SH-SY5Y (cell line): Measurements from ENCODE around the gene CD99.

ENCODE experiments used
- GATA2 ChIP-seq: IDR thresholded peaks from 2 replicates; pipeline ENCODE4 v1.6.1; 2011; ENCODE audit warnings: mild to moderate bottlenecking, low read depth, low read length
- GATA3 ChIP-seq: IDR thresholded peaks from 2 replicates; pipeline ENCODE4 v1.6.1; 2011; ENCODE audit warnings: low read depth, mild to moderate bottlenecking, low read length, moderate library complexity

Gene CD99

GRCh38 chrX:2690856-2691542 is at the start of gene CD99:
Gene CD99 (plus strand): TSS chrX:2691295. CDS start chrX:2691361, 66 bp downstream.
- no peak for TF ChIP-seq GATA3
- no peak for TF ChIP-seq GATA2

GRCh38 chrX:2642146-2642545 is 48.9 kb upstream of the CD99 start:
- TF ChIP-seq GATA3 (no peak), GATA2 (no peak)

- TF ChIP-seq GATA2, result no peak
- TF ChIP-seq GATA3, result no peak
Measured at GRCh38 chrX:2642791-2643190, 48.3 kb upstream of the CD99 start.

GRCh38 chrX:2643880-2644279 is 47.2 kb upstream of the CD99 start:
- TF ChIP-seq GATA2 (no peak), GATA3 (no peak)

GRCh38 chrX:2645563-2645962 is 45.5 kb upstream of the CD99 start:
- no peak for TF ChIP-seq GATA3
- TF ChIP-seq GATA2, result no peak

GRCh38 chrX:2647627-2648026 is 43.5 kb upstream of the CD99 start:
- TF ChIP-seq GATA3, result no peak
- no peak for TF ChIP-seq GATA2

- TF ChIP-seq GATA3, result no peak
- TF ChIP-seq GATA2, result no peak
Measured at GRCh38 chrX:2650037-2650436, 41.1 kb upstream of the CD99 start.

GRCh38 chrX:2650865-2651264 is 40.2 kb upstream of the CD99 start:
- no peak for TF ChIP-seq GATA3
- TF ChIP-seq GATA2, result no peak

GRCh38 chrX:2652106-2652505 is 39.0 kb upstream of the CD99 start:
- no peak for TF ChIP-seq GATA2
- no peak for TF ChIP-seq GATA3

- TF ChIP-seq GATA3, result no peak
- no peak for TF ChIP-seq GATA2
Measured at GRCh38 chrX:2654436-2655340, 36.4 kb upstream of the CD99 start.

- no peak for TF ChIP-seq GATA3
- TF ChIP-seq GATA2, result no peak
Measured at GRCh38 chrX:2656257-2656836, 34.7 kb upstream of the CD99 start.

- TF ChIP-seq GATA3 (no peak), GATA2 (no peak)
Measured at GRCh38 chrX:2657532-2658113, 33.5 kb upstream of the CD99 start.

- TF ChIP-seq GATA2 (no peak), GATA3 (no peak)
Measured at GRCh38 chrX:2658585-2659292, 32.4 kb upstream of the CD99 start.

- TF ChIP-seq GATA2 (no peak), GATA3 (no peak)
Measured at GRCh38 chrX:2662586-2662985, 28.5 kb upstream of the CD99 start.
